HEK293T (cell line): ENCODE results near the gene TXNIP.

Experiments used
- CTCF ChIA-PET: fragments of 350-600 bp; formaldehyde crosslinking; extraction: SDS; loops from one replicate; lab custom pipeline; 2021; ENCODE audit warnings: antibody characterized with exemption, inconsistent platforms; lab: Yijun Ruan, JAX
- POLR2A ChIA-PET: fragments of 350-600 bp; formaldehyde crosslinking; extraction: SDS; loops from one replicate; lab custom pipeline; 2020; ENCODE audit warnings: antibody characterized with exemption, inconsistent platforms; lab: Yijun Ruan, JAX
- DNase-seq: peaks from one replicate; pipeline ENCODE4 v3.0.0; 2012; ENCODE audit warnings: mixed read lengths; ENCODE audit errors: extremely low spot score
- ARNT ChIP-seq: fragments of 450-650 bp; IDR thresholded peaks from 2 replicates; pipeline ENCODE4 v1.6.1; 2017; ENCODE audit warnings: mild to moderate bottlenecking
- BHLHE40 ChIP-seq: fragments of 450-650 bp; IDR thresholded peaks from 2 replicates; pipeline ENCODE4 v1.6.1; 2016; ENCODE audit warnings: mild to moderate bottlenecking, moderate library complexity, borderline replicate concordance
- CTBP1 ChIP-seq: fragments of 450-650 bp; IDR thresholded peaks from 2 replicates; pipeline ENCODE4 v1.6.1; 2016; ENCODE audit warnings: borderline replicate concordance
- ELF4 ChIP-seq: fragments of 450-650 bp; IDR thresholded peaks from 2 replicates; pipeline ENCODE4 v1.6.1; 2017; ENCODE audit warnings: antibody characterized with exemption
- FOXA1 ChIP-seq: fragments of 450-650 bp; IDR thresholded peaks from 2 replicates; pipeline ENCODE4 v1.6.1; 2016; ENCODE audit warnings: mild to moderate bottlenecking
- FOXK2 ChIP-seq: fragments of 450-650 bp; IDR thresholded peaks from 2 replicates; pipeline ENCODE4 v1.6.1; 2016; ENCODE audit warnings: mild to moderate bottlenecking
- FOXM1 ChIP-seq: fragments of 450-650 bp; IDR thresholded peaks from 2 replicates; pipeline ENCODE4 v1.6.1; 2017; ENCODE audit warnings: mild to moderate bottlenecking, borderline replicate concordance
- HDGF ChIP-seq: fragments of 450-650 bp; IDR thresholded peaks from 2 replicates; pipeline ENCODE4 v1.6.1; 2017; ENCODE audit warnings: antibody characterized with exemption, borderline replicate concordance
- L3MBTL2 ChIP-seq: fragments of 450-650 bp; conservative IDR thresholded peaks from 2 replicates; pipeline ENCODE4 v1.6.1; 2016; ENCODE audit warnings: mild to moderate bottlenecking
- LEF1 ChIP-seq: fragments of 450-650 bp; IDR thresholded peaks from 2 replicates; pipeline ENCODE4 v1.6.1; 2017; ENCODE audit warnings: mild to moderate bottlenecking, borderline replicate concordance
- NFRKB ChIP-seq: fragments of 450-650 bp; IDR thresholded peaks from 2 replicates; pipeline ENCODE4 v1.6.1; 2016; ENCODE audit warnings: mild to moderate bottlenecking, moderate library complexity
- SP1 ChIP-seq: fragments of 450-650 bp; IDR thresholded peaks from 2 replicates; pipeline ENCODE4 v1.6.1; 2017
- SUZ12 ChIP-seq: fragments of 450-650 bp; IDR thresholded peaks from 2 replicates; pipeline ENCODE4 v1.6.1; 2016; ENCODE audit warnings: mild to moderate bottlenecking
- TARDBP ChIP-seq: fragments of 450-650 bp; IDR thresholded peaks from 2 replicates; pipeline ENCODE4 v1.6.1; 2016
- ZNF384 ChIP-seq: fragments of 450-650 bp; IDR thresholded peaks from 2 replicates; pipeline ENCODE4 v1.6.1; 2016
- TF ChIP-seq, protein P1 (sequence below): fragments of 450-650 bp; IDR thresholded peaks from 2 replicates; pipeline ENCODE4 v1.6.1; 2016

The TXNIP gene

DNA sequence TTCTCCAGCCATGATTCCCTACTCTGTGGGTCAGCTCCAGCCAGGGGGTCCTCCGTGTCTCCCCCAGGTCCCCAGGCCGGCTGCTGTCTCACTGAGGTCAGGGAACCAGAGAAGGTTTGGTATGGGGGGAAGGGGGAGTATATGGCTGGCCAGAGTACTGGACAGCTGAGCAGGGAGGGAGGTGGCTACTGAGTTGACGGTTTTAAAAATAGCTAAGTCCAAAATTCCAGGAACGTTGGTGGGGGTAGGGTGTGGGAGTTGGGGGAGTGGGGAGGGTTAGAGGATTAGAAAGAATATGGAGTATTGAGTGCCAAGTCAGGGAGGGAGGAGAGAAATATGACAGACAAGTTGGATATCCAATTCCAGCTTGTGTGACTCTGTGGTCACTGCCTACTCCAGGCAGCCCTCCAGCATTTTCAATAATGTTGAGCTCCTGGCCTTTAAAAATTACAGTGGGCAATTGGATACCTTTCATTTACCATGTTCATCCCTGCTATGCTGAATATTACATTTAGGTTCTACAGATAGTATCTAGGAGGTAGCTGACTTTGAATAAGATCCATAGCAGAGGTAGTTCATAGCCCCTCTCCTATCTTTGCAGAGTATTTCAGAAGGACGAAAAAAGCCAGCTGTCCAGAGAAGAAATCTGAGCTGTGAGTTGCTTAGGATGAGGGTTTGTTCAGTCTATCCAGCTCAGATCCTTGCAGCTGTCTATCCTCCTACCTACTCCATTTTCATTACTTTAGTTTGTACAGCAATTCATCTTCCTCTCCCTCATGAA is 25.4 kb upstream of the TXNIP start, which contains the start of gene HJV:
Gene HJV (minus strand): TSS at position 114 of the 781 bp plus-strand sequence. CDS start 1,504 bp downstream, outside the sequence.
- ChIA-PET CTCF (interaction anchor here (0.6 to 3.0 kb wide), 3 partner anchors 11 to 135 kb away, joined by 4 to 19 read pairs (median 4); no protein-coding TSS in a partner anchor), POLR2A (interaction anchor here (0.7 to 2.1 kb wide), 5 partner anchors 14 to 177 kb away, joined by 3 to 8 read pairs (median 3); partner anchors contain the start of genes ANKRD34A, NUDT17 and POLR3GL)
- no peak for DNase-seq
- TF ChIP-seq LEF1, result no peak
- TF ChIP-seq FOXM1, result no peak
- no peak for TF ChIP-seq NFRKB
- no peak for TF ChIP-seq SP1
- TF ChIP-seq ZNF384, result no peak
- TF ChIP-seq TARDBP, result no peak
- no peak for TF ChIP-seq CTBP1
- no peak for TF ChIP-seq ARNT
- TF ChIP-seq SUZ12, result no peak

DNA sequence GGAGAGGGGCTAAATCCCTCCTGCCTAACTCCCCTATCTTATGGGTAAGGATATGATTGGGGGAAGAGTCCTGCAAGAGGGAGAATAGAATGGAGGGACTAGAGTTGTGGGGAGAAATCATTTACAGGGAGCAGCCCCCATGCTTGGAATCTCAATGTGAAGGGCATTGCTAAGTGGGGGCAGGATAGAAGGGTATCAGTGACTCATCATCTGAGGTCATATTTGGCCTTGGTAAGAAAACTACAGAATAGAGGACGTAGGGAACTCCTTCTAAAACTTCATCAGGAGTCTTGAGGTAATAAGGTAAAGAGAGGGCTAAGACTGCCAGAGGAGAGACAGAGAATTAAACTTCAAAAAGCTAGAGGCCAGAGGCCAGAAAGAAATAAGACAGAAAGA is 24.7 kb upstream of the TXNIP start:
- ChIA-PET CTCF (interaction anchor here (1.2 to 3.0 kb wide), 2 partner anchors 11 to 44 kb away, joined by 4 to 19 read pairs; no protein-coding TSS in a partner anchor), POLR2A (interaction anchor here (0.7 to 2.1 kb wide), 4 partner anchors 18 to 176 kb away, joined by 3 to 8 read pairs (median 4); partner anchors contain the start of genes ANKRD34A, NUDT17 and POLR3GL)
- DNase-seq, result no peak
- no peak for TF ChIP-seq TARDBP
- TF ChIP-seq SP1, result no peak
- TF ChIP-seq, protein P1, sequence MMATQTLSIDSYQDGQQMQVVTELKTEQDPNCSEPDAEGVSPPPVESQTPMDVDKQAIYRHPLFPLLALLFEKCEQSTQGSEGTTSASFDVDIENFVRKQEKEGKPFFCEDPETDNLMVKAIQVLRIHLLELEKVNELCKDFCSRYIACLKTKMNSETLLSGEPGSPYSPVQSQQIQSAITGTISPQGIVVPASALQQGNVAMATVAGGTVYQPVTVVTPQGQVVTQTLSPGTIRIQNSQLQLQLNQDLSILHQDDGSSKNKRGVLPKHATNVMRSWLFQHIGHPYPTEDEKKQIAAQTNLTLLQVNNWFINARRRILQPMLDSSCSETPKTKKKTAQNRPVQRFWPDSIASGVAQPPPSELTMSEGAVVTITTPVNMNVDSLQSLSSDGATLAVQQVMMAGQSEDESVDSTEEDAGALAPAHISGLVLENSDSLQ, result no peak
- no peak for TF ChIP-seq L3MBTL2
- no peak for TF ChIP-seq ARNT
- TF ChIP-seq SUZ12, result no peak
- TF ChIP-seq LEF1, result no peak
- no peak for TF ChIP-seq FOXK2
- TF ChIP-seq NFRKB, result no peak
- TF ChIP-seq FOXA1, result no peak
- TF ChIP-seq BHLHE40, result no peak

DNA sequence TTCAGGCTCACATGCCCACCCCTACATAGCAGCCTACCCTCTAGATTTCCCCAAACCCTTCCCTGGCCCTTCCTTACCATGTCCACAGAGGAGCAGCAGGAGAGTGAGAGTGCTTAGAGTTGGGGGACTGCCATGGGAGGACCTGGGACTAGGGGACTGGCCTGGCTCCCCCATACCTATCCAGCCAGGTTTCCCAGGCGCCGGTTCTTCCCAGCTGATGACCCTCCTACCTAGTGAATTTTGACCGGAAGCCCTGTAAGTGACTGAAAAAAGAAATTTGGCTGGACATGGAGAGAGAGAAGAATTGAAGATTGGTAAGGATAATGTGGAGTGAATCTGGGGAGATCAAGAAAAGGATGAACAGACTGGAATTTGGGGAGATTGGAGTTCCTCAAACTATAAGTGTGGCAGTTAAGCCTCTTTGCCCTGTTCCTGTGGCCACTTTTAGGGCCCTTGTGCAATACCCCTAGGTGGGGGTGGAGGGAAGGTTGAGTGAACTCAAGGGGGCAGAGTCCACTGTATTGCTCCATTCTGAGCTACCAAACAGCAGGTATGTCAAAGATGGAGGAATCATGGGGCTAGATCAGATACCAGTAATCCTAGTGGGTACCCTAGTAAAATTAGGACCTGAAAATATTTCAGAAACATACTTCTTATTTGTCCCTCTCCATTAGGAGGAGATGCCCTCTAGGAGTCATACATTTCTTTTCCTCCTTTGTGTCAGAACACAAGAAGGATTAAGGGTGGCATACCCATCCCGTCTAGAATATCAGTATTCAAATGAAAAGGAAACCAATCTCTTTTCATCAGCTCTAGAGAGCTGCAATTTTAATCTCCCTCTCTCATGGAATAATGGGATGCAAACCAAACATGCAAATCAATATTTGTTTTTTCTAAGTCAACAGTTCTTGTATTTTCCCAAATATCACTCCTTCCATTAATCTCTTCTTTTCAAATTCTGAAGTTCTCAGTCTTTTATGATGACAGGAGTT is 24.0 kb upstream of the TXNIP start:
- TF ChIP-seq SUZ12 (no peak), SP1 (no peak)
- ChIA-PET CTCF (interaction anchor here (3.0 kb wide), 1 partner anchor 12 kb away, joined by 19 read pairs; no protein-coding TSS in a partner anchor), POLR2A (interaction anchor here (2.1 kb wide), 1 partner anchor 32 kb away, joined by 8 read pairs; no protein-coding TSS in a partner anchor)
- no peak for DNase-seq

DNA sequence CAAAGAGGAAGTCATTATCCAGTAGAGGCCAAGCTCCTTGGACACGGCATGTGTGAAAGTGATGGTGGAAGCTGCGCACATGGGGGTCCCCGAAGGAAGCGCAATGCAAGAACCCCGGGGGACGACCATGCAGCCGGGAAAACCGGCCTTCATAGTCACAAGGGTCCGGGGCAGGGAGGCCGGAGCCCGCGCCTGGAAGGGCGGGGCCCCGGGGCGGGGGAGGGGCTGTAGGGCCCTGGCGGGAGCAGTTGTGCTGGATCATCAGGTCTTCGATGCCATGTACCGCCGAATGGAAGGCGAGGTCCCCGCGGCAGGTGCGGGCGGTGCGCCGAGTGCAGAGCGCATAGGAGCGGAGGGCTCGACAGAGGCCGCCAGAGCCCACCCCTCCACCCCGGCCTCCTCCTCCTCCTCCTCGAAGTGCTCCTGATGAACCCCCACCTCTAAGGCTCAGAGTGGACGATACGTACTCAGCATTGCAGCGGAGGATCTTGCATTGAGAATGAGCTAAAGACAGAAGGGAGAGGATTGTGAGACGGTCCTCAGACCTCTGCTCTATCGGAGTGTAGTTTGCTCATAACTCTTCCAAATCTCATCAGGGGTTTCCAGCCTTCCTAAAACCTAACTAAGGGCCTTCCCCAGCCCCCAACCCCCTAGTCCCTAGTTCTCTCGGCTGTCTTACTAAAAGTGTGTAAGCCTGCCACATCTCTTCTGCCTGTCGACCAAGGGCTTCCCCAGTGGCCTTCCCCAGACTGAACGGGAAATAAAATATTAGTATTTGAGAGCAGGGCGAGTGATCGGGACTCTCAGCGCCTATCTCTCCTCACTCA is 23.1 kb upstream of the TXNIP start:
- CTCF ChIA-PET, result interaction anchor here (3.0 kb wide), 1 partner anchor 13 kb away, joined by 19 read pairs; no protein-coding TSS in a partner anchor
- POLR2A ChIA-PET, result interaction anchor here (0.9 to 3.1 kb wide), 4 partner anchors 19 to 160 kb away, joined by 6 to 16 read pairs (median 7); partner anchors contain the start of genes ANKRD34A, PIAS3, POLR3GL and RBM8A
- TF ChIP-seq FOXK2, result no peak
- no peak for TF ChIP-seq ELF4
- no peak for TF ChIP-seq ARNT
- no peak for TF ChIP-seq FOXA1
- no peak for TF ChIP-seq NFRKB
- TF ChIP-seq SUZ12, result no peak
- TF ChIP-seq LEF1, result no peak
- no peak for TF ChIP-seq HDGF
- no peak for TF ChIP-seq ZNF384
- TF ChIP-seq, protein P1, result no peak
- no peak for TF ChIP-seq L3MBTL2
- TF ChIP-seq FOXM1, result no peak
- DNase-seq, result no peak

DNA sequence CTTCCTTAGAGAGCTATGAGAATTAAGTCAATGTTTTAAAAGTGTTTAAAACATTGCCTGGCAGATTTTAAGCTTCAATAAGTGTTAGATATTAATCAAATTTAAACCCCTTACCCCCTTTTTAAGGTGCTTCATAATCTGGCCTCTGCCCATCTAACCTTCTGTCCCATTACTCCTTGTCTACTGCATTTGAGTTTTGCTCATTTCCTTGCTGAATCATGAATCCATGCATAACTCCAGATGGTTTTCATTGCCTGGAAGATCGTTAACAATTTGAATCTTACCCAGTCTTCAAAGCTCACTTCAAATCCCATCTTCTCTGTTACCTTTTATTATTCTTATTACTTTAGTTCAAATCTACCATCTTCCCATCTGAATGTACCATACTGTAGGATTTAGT is 20.5 kb upstream of the TXNIP start:
- no peak for DNase-seq
- no peak for TF ChIP-seq FOXA1
- no peak for TF ChIP-seq BHLHE40
- no peak for TF ChIP-seq SP1
- TF ChIP-seq LEF1, result no peak
- no peak for TF ChIP-seq TARDBP
- no peak for TF ChIP-seq FOXK2
- TF ChIP-seq L3MBTL2, result no peak
- no peak for TF ChIP-seq NFRKB
- TF ChIP-seq, protein P1, result no peak
- no peak for TF ChIP-seq CTBP1
- no peak for TF ChIP-seq FOXM1
- ChIA-PET POLR2A (interaction anchor here (1.9 to 3.1 kb wide), 3 partner anchors 21 to 89 kb away, joined by 4 to 16 read pairs (median 6); partner anchors contain the start of gene RBM8A), CTCF (interaction anchor here (0.8 to 2.3 kb wide), 5 partner anchors 9 to 125 kb away, joined by 3 to 13 read pairs (median 7); no protein-coding TSS in a partner anchor)
